ENCODE results near the gene TUBGCP2.

TUBGCP2 gene

GRCh38 chr10:133309100-133309719, 538 bp upstream of the TUBGCP2 start:
- Histone ChIP-seq H3K4me3 (ENCODE audit: low read depth in 1 of 2, low read length in 2 of 2) (peak overlapping the region; percentile 91 to 97; a peak in 3 of 4 replicates), H3K79me2 (ENCODE audit: insufficient read depth, low read length) (peaks cover 46% of the 10 kb centered on the region), H4K20me1 (ENCODE audit: insufficient read depth, low read length) (peaks cover 51% of the 10 kb centered on the region), H3K36me3 (ENCODE audit: insufficient read depth, low read length) (peaks cover 36% of the 10 kb centered on the region), H3K27me3 (ENCODE audit: insufficient read depth, low read length, poor library complexity) (no peaks in the 10 kb centered on the region), H3K27ac (ENCODE audit: low read length) (peak overlapping the region; percentile 98), H3K9ac (ENCODE audit: low read depth, low read length) (peak overlapping the region; percentile 97), H2AFZ (ENCODE audit: low read depth, low read length) (peak overlapping the region; percentile 97), H3K9me3 (ENCODE audit: insufficient read depth, low read length, severe bottlenecking) (no peaks in the 10 kb centered on the region), H3K4me1 (ENCODE audit: insufficient read depth, low read length) (peaks cover 31% of the 10 kb centered on the region), H3K4me2 (ENCODE audit: insufficient read depth, low read length) (peak overlapping the region; percentile 97)
- DNase-seq (peak; percentile 89), ATAC-seq (ENCODE audit: insufficient read depth, low read depth) (peak; percentile 80)
- no peak for TF ChIP-seq EZH2 (IDR thresholded peaks at IDR 0.05; ENCODE audit: borderline replicate concordance, low read depth, low read length, severe bottlenecking)
- TF ChIP-seq CTCF (IDR thresholded peaks at IDR 0.05; ENCODE audit: borderline replicate concordance, extremely low read depth, low read length, poor library complexity, severe bottlenecking) = no peak

- H3K27me3 ChIP-seq (ENCODE audit: insufficient read depth, low read length, poor library complexity) = no peaks in the 10 kb centered on the region
- peak overlapping the region; percentile 97 for H2AFZ ChIP-seq (ENCODE audit: low read depth, low read length)
- peak overlapping the region; percentile 97 for H3K4me2 ChIP-seq (ENCODE audit: insufficient read depth, low read length)
- H3K36me3 ChIP-seq (ENCODE audit: insufficient read depth, low read length) = peaks cover 41% of the 10 kb centered on the region
- peak; percentile 76 for DNase-seq
- no peaks in the 10 kb centered on the region for H3K9me3 ChIP-seq (ENCODE audit: insufficient read depth, low read length, severe bottlenecking)
- peaks cover 31% of the 10 kb centered on the region for H3K4me1 ChIP-seq (ENCODE audit: insufficient read depth, low read length)
- peak; percentile 54 for ATAC-seq (ENCODE audit: insufficient read depth, low read depth)
- H3K9ac ChIP-seq (ENCODE audit: low read depth, low read length) = peak overlapping the region; percentile 97
- TF ChIP-seq EZH2 (IDR thresholded peaks at IDR 0.05; ENCODE audit: borderline replicate concordance, low read depth, low read length, severe bottlenecking) (no peak), CTCF (IDR thresholded peaks at IDR 0.05; ENCODE audit: borderline replicate concordance, extremely low read depth, low read length, poor library complexity, severe bottlenecking) (peak; percentile 83)
- H3K79me2 ChIP-seq (ENCODE audit: insufficient read depth, low read length) = peaks cover 59% of the 10 kb centered on the region
- H3K4me3 ChIP-seq (ENCODE audit: low read depth in 1 of 2, low read length in 2 of 2) = peak overlapping the region; percentile 91 to 97
- H4K20me1 ChIP-seq (ENCODE audit: insufficient read depth, low read length) = peaks cover 64% of the 10 kb centered on the region
- peak overlapping the region; percentile 98 for H3K27ac ChIP-seq (ENCODE audit: low read length)
Measured at GRCh38 chr10:133307776-133308420, 774 bp downstream of the TUBGCP2 start.

GRCh38 chr10:133306941-133307379, 1.7 kb downstream of the TUBGCP2 start:
- Histone ChIP-seq H3K27me3 (ENCODE audit: insufficient read depth, low read length, poor library complexity) (no peaks in the 10 kb centered on the region), H2AFZ (ENCODE audit: low read depth, low read length) (no peak overlapping the region), H3K4me2 (ENCODE audit: insufficient read depth, low read length) (peak overlapping the region; percentile 97), H4K20me1 (ENCODE audit: insufficient read depth, low read length) (peaks cover 73% of the 10 kb centered on the region), H3K4me3 (ENCODE audit: low read depth in 1 of 2, low read length in 2 of 2) (peak overlapping the region in 1 of 2 experiments; percentile 91; a peak in 2 of 4 replicates), H3K27ac (ENCODE audit: low read length) (peak overlapping the region; percentile 98; the same call in 1 of the 2 replicates), H3K9me3 (ENCODE audit: insufficient read depth, low read length, severe bottlenecking) (no peaks in the 10 kb centered on the region), H3K9ac (ENCODE audit: low read depth, low read length) (peak overlapping the region; percentile 97), H3K4me1 (ENCODE audit: insufficient read depth, low read length) (peaks cover 31% of the 10 kb centered on the region), H3K79me2 (ENCODE audit: insufficient read depth, low read length) (peaks cover 65% of the 10 kb centered on the region), H3K36me3 (ENCODE audit: insufficient read depth, low read length) (peaks cover 40% of the 10 kb centered on the region)
- TF ChIP-seq CTCF (IDR thresholded peaks at IDR 0.05; ENCODE audit: borderline replicate concordance, extremely low read depth, low read length, poor library complexity, severe bottlenecking) = no peak
- TF ChIP-seq EZH2 (IDR thresholded peaks at IDR 0.05; ENCODE audit: borderline replicate concordance, low read depth, low read length, severe bottlenecking) = no peak
- DNase-seq = no peak
- ATAC-seq (ENCODE audit: insufficient read depth, low read depth) = no peak
